HepG2 (cell line): ENCODE measurements around the gene LEMD1.

Experiments used
- CHD2 ChIP-seq: IDR thresholded peaks from 2 replicates; pipeline ENCODE4 v1.6.1; 2011; ENCODE audit warnings: low read depth, low read length, improper control_type of control experiment
- MXI1 ChIP-seq: IDR thresholded peaks from 3 replicates; pipeline ENCODE4 v1.6.1; 2012; ENCODE audit warnings: low read depth, low read length, inconsistent platforms, borderline replicate concordance
- SMAD3 ChIP-seq: sonication (generic); formaldehyde crosslinking; IDR thresholded peaks from 2 replicates; pipeline ENCODE4 v1.4.0; 2020; ENCODE audit warnings: missing genetic modification reagents
- SP1 ChIP-seq, 2 experiments: fragments of 450-650 bp in 1 of 2; sonication (generic) in 1 of 2; formaldehyde crosslinking in 1 of 2; IDR thresholded peaks; 2 replicates each; pipeline versions ENCODE4 v1.4.0 to v1.6.1; 2016 to 2020; ENCODE audit warnings: missing genetic modification reagents in 1 of 2
- TCF12 ChIP-seq, 2 experiments: fragments of 450-650 bp in 1 of 2; sonication (generic) in 1 of 2; formaldehyde crosslinking in 1 of 2; IDR thresholded peaks; 2 replicates each; pipeline versions ENCODE4 v1.6.1 to v1.8.0; 2017 to 2022; ENCODE audit warnings: antibody characterized with exemption in 1 of 2, mild to moderate bottlenecking in 1 of 2, missing genetic modification reagents in 1 of 2, moderate library complexity in 1 of 2
- ZNF614 ChIP-seq: IDR thresholded peaks from 2 replicates; pipeline ENCODE4 v1.6.1; 2018; ENCODE audit warnings: missing biosample characterization, missing genetic modification reagents, inconsistent platforms, borderline replicate concordance
- TF ChIP-seq, protein P1 (sequence below): sonication (generic); formaldehyde crosslinking; IDR thresholded peaks from 2 replicates; pipeline ENCODE4 v1.4.0; 2020; ENCODE audit warnings: missing genetic modification reagents, mild to moderate bottlenecking, borderline replicate concordance

DNA sequence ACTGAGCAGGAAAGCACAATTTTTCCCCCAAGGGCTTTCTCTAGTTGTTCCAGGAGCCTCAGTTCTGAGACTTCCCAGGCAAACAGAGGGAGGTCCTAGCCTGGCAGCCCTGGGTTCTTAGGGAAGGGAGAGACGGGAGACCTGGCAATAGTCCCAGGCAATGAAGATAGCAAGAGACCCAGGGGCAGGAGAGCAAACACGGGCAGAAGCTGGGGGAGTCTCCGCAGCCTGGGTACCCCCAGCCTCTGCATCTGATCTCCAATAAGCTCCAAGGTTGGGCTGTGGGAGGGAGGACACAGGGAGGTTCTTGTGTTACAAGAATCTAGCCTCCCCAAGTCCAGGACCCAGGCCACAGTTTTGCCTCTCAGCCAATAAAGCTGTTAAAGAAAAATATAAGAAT, 31.6 kb upstream of the LEMD1 start:
- no peak for TF ChIP-seq TCF12 (IDR thresholded peaks at IDR 0.05)
- no peak for TF ChIP-seq TCF12 (CRISPR knock-in tag; IDR thresholded peaks at IDR 0.05)
- no peak for TF ChIP-seq CHD2
- no peak for TF ChIP-seq SMAD3 (CRISPR knock-in tag)
- no peak for TF ChIP-seq MXI1
- TF ChIP-seq SP1 (IDR thresholded peaks at IDR 0.05) = no peak
- no peak for TF ChIP-seq SP1 (CRISPR knock-in tag; IDR thresholded peaks at IDR 0.05)
- TF ChIP-seq, protein P1, sequence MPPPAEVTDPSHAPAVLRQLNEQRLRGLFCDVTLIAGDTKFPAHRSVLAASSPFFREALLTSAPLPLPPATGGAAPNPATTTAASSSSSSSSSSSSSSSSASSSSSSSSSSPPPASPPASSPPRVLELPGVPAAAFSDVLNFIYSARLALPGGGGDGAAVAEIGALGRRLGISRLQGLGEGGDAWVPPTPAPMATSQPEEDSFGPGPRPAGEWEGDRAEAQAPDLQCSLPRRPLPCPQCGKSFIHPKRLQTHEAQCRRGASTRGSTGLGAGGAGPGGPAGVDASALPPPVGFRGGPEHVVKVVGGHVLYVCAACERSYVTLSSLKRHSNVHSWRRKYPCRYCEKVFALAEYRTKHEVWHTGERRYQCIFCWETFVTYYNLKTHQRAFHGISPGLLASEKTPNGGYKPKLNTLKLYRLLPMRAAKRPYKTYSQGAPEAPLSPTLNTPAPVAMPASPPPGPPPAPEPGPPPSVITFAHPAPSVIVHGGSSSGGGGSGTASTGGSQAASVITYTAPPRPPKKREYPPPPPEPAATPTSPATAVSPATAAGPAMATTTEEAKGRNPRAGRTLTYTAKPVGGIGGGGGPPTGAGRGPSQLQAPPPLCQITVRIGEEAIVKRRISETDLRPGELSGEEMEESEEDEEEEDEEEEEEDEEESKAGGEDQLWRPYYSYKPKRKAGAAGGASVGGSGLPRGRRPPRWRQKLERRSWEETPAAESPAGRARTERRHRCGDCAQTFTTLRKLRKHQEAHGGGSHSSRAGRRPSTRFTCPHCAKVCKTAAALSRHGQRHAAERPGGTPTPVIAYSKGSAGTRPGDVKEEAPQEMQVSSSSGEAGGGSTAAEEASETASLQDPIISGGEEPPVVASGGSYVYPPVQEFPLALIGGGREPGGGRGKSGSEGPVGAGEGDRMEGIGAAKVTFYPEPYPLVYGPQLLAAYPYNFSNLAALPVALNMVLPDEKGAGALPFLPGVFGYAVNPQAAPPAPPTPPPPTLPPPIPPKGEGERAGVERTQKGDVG (CRISPR knock-in tag) = no peak
- TF ChIP-seq ZNF614 (CRISPR knock-in tag) = no peak
